Stimulated activated naive CD8-positive, alpha-beta T cell treated with anti-CD3 and anti-CD28 coated beads, Interleukin-15, Interleukin-2, amounts not matched to agents 100 ng/mL and 50 ng/mL, for 24 hours (primary cell): ENCODE measurements around the gene BAAT.

Experiments used
- H3K27ac Mint-ChIP-seq: one replicate; pipeline ENCODE4 v1.8.0; 2021; ENCODE audit warnings: mild to moderate bottlenecking, mixed read lengths
- H3K27me3 Mint-ChIP-seq: one replicate; pipeline ENCODE4 v1.8.0; 2021; ENCODE audit warnings: mixed read lengths
- H3K36me3 Mint-ChIP-seq: one replicate; pipeline ENCODE4 v1.8.0; 2021; ENCODE audit warnings: low read depth, mixed read lengths
- H3K4me1 Mint-ChIP-seq: one replicate; pipeline ENCODE4 v1.8.0; 2021; ENCODE audit warnings: low read depth, mixed read lengths
- H3K4me3 Mint-ChIP-seq: one replicate; pipeline ENCODE4 v1.8.0; 2021; ENCODE audit warnings: mild to moderate bottlenecking, mixed read lengths
- H3K9me3 Mint-ChIP-seq: one replicate; pipeline ENCODE4 v1.8.0; 2021; ENCODE audit warnings: mixed read lengths

BAAT gene

DNA sequence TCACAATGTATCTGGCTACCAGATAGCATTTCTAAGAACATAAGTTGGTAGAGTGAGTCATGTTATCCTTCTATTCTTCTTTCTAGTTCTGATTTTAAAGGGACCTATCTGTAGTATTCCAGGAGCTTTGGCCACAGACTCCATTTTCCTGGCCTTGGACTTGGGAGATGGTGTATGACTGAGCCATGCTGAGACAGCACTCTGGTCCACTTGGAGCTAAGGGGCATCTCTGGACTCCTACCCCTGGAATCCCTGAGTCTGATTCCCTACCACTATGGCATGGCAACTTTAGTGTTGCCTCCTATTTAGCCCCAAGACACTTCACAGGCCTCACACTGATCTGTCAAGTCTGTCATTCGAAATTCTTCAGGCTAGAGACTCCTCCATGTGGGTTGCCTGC is 58.8 kb downstream of the BAAT start:
- no peaks in the 10 kb centered on the region for H3K36me3 Mint-ChIP-seq
- peaks cover 20% of the 10 kb centered on the region for H3K27me3 Mint-ChIP-seq
- H3K9me3 Mint-ChIP-seq: peaks cover 5% of the 10 kb centered on the region
- H3K4me1 Mint-ChIP-seq: no peaks in the 10 kb centered on the region
- H3K27ac Mint-ChIP-seq: no peak overlapping the region
- no peak overlapping the region for H3K4me3 Mint-ChIP-seq

- H3K9me3 Mint-ChIP-seq: peaks cover 5% of the 10 kb centered on the region
- H3K4me1 Mint-ChIP-seq: no peaks in the 10 kb centered on the region
Observed at GRCh38 chr9:101325053-101325452, 59.8 kb downstream of the BAAT start.

DNA sequence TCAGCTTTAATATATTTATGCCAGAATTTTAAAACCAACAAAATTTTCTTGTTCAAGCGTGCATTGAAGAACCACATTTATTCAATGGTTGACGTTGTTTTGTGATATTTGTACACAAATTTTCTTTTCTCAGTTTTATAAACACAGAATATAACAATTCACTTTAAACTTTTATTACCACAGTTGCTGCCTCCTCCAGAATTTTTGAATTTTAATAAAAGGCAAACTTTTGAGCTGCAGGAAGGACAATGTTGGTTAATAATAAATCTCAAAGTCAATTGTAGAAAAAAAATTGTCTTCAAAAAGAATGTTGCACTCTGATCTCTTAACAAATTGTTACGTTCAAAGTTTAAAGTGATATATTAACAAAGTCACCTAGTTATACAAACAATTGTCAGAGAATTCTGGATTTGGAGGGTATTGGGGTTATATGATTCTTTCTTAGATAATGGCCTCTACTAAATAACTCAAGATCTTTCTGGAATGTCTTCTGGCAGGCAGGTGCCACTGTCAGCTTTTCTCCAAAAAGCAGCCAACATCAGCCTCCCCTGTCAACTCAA is 60.5 kb downstream of the BAAT start:
- Mint-ChIP-seq H3K9me3 (peaks cover 5% of the 10 kb centered on the region), H3K4me1 (no peaks in the 10 kb centered on the region), H3K36me3 (no peaks in the 10 kb centered on the region), H3K27ac (no peak overlapping the region), H3K27me3 (peaks cover 31% of the 10 kb centered on the region), H3K4me3 (no peak overlapping the region)

More at GRCh38 chr9:101325053-101325452, 59.8 kb downstream of the BAAT start:
- Mint-ChIP-seq H3K36me3 (no peaks in the 10 kb centered on the region), H3K27me3 (peaks cover 28% of the 10 kb centered on the region), H3K4me3 (no peak overlapping the region), H3K27ac (no peak overlapping the region)

- Mint-ChIP-seq H3K27me3 (peaks cover 31% of the 10 kb centered on the region), H3K27ac (no peak overlapping the region), H3K4me1 (no peaks in the 10 kb centered on the region), H3K36me3 (no peaks in the 10 kb centered on the region), H3K9me3 (peaks cover 5% of the 10 kb centered on the region), H3K4me3 (no peak overlapping the region)
Observed at GRCh38 chr9:101323129-101323528, 61.7 kb downstream of the BAAT start.

GRCh38 chr9:101317735-101318134 is 67.1 kb downstream of the BAAT start:
- peaks cover 18% of the 10 kb centered on the region for H3K27me3 Mint-ChIP-seq
- no peaks in the 10 kb centered on the region for H3K4me1 Mint-ChIP-seq
- H3K4me3 Mint-ChIP-seq: no peak overlapping the region
- no peak overlapping the region for H3K27ac Mint-ChIP-seq
- H3K9me3 Mint-ChIP-seq: no peaks in the 10 kb centered on the region
- no peaks in the 10 kb centered on the region for H3K36me3 Mint-ChIP-seq

DNA sequence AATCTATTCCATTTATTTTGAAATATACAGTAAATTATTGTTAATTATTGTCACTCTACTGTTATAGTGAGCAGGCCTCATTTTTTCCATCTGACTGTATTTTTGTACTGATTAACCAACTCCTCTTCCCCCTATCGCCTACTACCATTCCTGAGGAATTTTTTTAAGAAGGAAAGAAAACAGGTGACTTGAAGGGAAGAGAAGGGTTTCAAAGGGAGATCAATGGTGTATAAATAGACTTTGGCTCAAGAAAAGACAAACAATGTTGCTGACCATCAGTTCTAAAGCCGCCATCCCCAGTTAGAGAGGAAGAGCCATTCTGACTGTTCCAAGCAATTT is 69.7 kb downstream of the BAAT start:
- Mint-ChIP-seq H3K9me3 (no peaks in the 10 kb centered on the region), H3K4me3 (no peak overlapping the region), H3K36me3 (no peaks in the 10 kb centered on the region), H3K27ac (no peak overlapping the region), H3K4me1 (no peaks in the 10 kb centered on the region), H3K27me3 (peaks cover 4% of the 10 kb centered on the region)

DNA sequence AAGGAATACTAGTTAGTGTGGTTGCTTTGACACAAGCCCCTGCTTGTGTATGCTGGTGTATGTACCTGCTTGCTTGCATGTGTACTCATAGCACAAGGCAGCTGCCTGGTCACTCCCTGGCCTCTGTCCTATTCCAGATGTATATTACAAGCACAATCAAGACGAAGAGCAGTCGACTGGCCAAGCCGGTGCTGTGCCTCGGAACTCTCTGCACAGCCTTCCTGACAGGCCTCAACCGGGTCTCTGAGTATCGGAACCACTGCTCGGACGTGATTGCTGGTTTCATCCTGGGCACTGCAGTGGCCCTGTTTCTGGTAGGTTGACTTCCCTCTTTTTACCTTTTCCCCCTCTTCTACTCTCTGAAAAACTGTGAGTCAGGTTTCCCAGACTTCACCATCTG is 72.1 kb downstream of the BAAT start:
- no peaks in the 10 kb centered on the region for H3K4me1 Mint-ChIP-seq
- H3K9me3 Mint-ChIP-seq: no peaks in the 10 kb centered on the region
- H3K27me3 Mint-ChIP-seq: no peaks in the 10 kb centered on the region
- H3K36me3 Mint-ChIP-seq: no peaks in the 10 kb centered on the region
- H3K27ac Mint-ChIP-seq: no peak overlapping the region
- no peak overlapping the region for H3K4me3 Mint-ChIP-seq

- Mint-ChIP-seq H3K27ac (no peak overlapping the region), H3K4me3 (no peak overlapping the region), H3K4me1 (no peaks in the 10 kb centered on the region), H3K9me3 (no peaks in the 10 kb centered on the region), H3K36me3 (no peaks in the 10 kb centered on the region), H3K27me3 (no peaks in the 10 kb centered on the region)
Observed at GRCh38 chr9:101311758-101312420, 72.9 kb downstream of the BAAT start.

- Mint-ChIP-seq H3K27ac (no peak overlapping the region), H3K4me1 (no peaks in the 10 kb centered on the region), H3K4me3 (no peak overlapping the region), H3K27me3 (no peaks in the 10 kb centered on the region), H3K9me3 (no peaks in the 10 kb centered on the region), H3K36me3 (no peaks in the 10 kb centered on the region)
Observed at GRCh38 chr9:101311191-101311590, 73.6 kb downstream of the BAAT start.
